Measurements from ENCODE around the gene LIMK2.

Gene LIMK2

GRCh38 chr22:31289344-31289743, 77.2 kb downstream of the LIMK2 start:
- Histone ChIP-seq H3K9me3 (no peaks in the 10 kb centered on the region; the same call in 1 of the 2 replicates), H3K4me1 (peaks cover 18% of the 10 kb centered on the region), H3K27me3 (ENCODE audit: low read depth) (no peaks in the 10 kb centered on the region), H3K36me3 (replicated peaks) (no peaks in the 10 kb centered on the region), H3K4me3 (no peak overlapping the region)
- in situ Hi-C loops (cut with MboI; ENCODE audit: low sequenced_read_pairs) = loop anchor here (25.0 kb wide), 1 partner anchor 98 kb away; the partner anchor contains the start of gene DRG1
- no peak for DNase-seq (ENCODE audit: low spot score in 2 of 2)

- no peaks in the 10 kb centered on the region for H3K36me3 ChIP-seq (replicated peaks)
- H3K9me3 ChIP-seq = no peaks in the 10 kb centered on the region; the same call in 1 of the 2 replicates
- H3K27me3 ChIP-seq (ENCODE audit: low read depth) = no peaks in the 10 kb centered on the region
- peak; percentile 87 to 94 for DNase-seq (ENCODE audit: low spot score in 2 of 2)
- in situ Hi-C loops (cut with MboI; ENCODE audit: low sequenced_read_pairs) = loop anchor here (25.0 kb wide), 1 partner anchor 97 kb away; the partner anchor contains the start of gene DRG1
- peak overlapping the region; percentile 39 for H3K4me3 ChIP-seq
- peaks cover 18% of the 10 kb centered on the region for H3K4me1 ChIP-seq
These were observed 78.7 kb downstream of the LIMK2 start for GRCh38 chr22:31290494-31291471.

- Histone ChIP-seq H3K9me3 (no peaks in the 10 kb centered on the region; the same call in 1 of the 2 replicates), H3K36me3 (replicated peaks) (no peaks in the 10 kb centered on the region), H3K27me3 (ENCODE audit: low read depth) (no peaks in the 10 kb centered on the region), H3K4me1 (peaks cover 18% of the 10 kb centered on the region), H3K4me3 (peak overlapping the region; percentile 18)
- in situ Hi-C loops (cut with MboI; ENCODE audit: low sequenced_read_pairs) = loop anchor here (25.0 kb wide), 1 partner anchor 96 kb away; the partner anchor contains the start of gene DRG1
- peak in 1 of 2 experiments; percentile 17 for DNase-seq (ENCODE audit: low spot score in 2 of 2)
These were observed 79.6 kb downstream of the LIMK2 start for GRCh38 chr22:31291481-31292235.

DNA sequence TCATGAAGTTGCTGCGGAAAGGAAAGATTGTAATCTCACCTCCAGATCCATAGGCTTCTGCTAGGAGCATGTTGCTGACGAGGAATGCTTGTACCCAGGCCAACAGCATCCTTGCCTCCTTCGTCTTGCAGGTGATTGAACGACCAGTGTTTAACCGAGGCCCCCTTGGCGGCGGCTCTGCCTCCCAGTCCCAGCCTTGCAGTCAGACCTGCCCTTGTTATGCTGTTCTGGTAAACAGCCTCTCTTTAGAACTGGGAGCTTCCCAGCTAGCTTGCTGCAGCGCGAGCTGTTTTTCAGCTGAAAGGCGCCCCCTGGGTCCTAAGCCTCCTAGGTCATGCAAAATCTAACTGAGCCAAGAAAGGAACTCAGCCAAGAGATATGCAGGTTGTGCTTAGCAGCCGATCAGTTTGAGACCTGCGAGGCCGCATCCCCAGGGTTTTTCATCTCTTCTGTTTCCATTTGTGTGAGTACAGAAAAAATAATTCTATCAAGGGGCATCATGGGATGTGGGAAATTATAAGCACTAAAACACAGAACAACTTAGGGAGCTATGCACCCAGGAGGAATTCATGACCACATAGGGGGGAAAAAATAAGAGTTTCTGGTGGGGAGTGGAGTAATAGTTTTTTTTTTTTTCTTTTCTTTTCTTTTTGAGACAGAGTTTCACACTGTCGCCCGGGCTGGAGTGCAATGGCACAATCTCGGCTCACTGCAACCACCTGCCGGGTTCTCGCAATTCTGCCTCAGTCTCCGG, 80.3 kb downstream of the LIMK2 start, which contains the start of gene PIK3IP1:
Gene PIK3IP1 (minus strand): TSS at position 253 of the 754 bp plus-strand sequence. CDS start 144 bp downstream, at position 109.
- Histone ChIP-seq H3K27me3 (ENCODE audit: low read depth) (no peaks in the 10 kb centered on the region), H3K36me3 (replicated peaks) (no peaks in the 10 kb centered on the region), H3K9me3 (no peaks in the 10 kb centered on the region; the same call in 1 of the 2 replicates), H3K4me3 (peak within 1 kb of the TSS; percentile 18), H3K4me1 (peaks cover 18% of the 10 kb centered on the region)
- in situ Hi-C loops (cut with MboI; ENCODE audit: low sequenced_read_pairs) = loop anchor here (25.0 kb wide), 1 partner anchor 95 kb away; the partner anchor contains the start of gene DRG1
- DNase-seq (ENCODE audit: low spot score in 2 of 2) = peak; percentile 89 to 91

- no peak for DNase-seq (ENCODE audit: low spot score in 2 of 2)
- Histone ChIP-seq H3K4me1 (peaks cover 12% of the 10 kb centered on the region), H3K9me3 (no peaks in the 10 kb centered on the region), H3K27me3 (ENCODE audit: low read depth) (0 out of 2 replicates have a peak, but pooled peaks cover 5% of the 10 kb centered on the region), H3K4me3 (no peak overlapping the region), H3K36me3 (replicated peaks) (no peaks in the 10 kb centered on the region)
- in situ Hi-C loops (cut with MboI; ENCODE audit: low sequenced_read_pairs) = loop anchor here (25.0 kb wide), 1 partner anchor 92 kb away; the partner anchor contains the start of gene DRG1
These were observed 83.3 kb downstream of the LIMK2 start for GRCh38 chr22:31295360-31295759.

GRCh38 chr22:31295831-31296657, 83.9 kb downstream of the LIMK2 start:
- DNase-seq (ENCODE audit: low spot score in 2 of 2) = no peak
- Histone ChIP-seq H3K4me3 (no peak overlapping the region), H3K9me3 (no peaks in the 10 kb centered on the region), H3K27me3 (ENCODE audit: low read depth) (0 out of 2 replicates have a peak, but pooled peaks cover 5% of the 10 kb centered on the region), H3K4me1 (peaks cover 9% of the 10 kb centered on the region), H3K36me3 (replicated peaks) (no peaks in the 10 kb centered on the region)
- in situ Hi-C loops (cut with MboI; ENCODE audit: low sequenced_read_pairs) = loop anchor here (25.0 kb wide), 1 partner anchor 91 kb away; the partner anchor contains the start of gene DRG1

DNA sequence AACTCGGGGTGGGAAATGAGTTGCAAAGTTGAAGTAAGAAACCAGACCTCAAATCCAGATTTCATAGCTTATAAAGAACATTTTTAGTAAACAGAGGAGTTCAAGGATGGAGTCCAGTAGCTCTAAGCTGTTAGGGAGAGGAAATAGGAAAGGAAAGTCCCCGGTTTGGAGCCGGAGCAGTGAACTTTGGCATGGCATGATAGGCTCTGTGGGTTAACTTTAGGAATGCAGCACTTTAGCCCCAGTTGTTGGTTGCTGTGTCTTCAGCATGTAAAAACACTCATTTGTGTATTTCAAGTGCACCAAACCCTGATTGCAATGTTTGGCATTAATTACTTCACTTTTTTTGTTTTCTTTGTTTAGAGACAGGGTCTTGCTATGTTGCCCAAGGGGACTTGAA, 88.8 kb downstream of the LIMK2 start:
- Histone ChIP-seq H3K4me1 (no peaks in the 10 kb centered on the region), H3K4me3 (no peak overlapping the region), H3K9me3 (no peaks in the 10 kb centered on the region), H3K27me3 (ENCODE audit: low read depth) (peaks cover 8% of the 10 kb centered on the region), H3K36me3 (replicated peaks) (no peaks in the 10 kb centered on the region)
- in situ Hi-C loops (cut with MboI; ENCODE audit: low sequenced_read_pairs) = no loop called here
- DNase-seq (ENCODE audit: low spot score in 2 of 2) = no peak

DNA sequence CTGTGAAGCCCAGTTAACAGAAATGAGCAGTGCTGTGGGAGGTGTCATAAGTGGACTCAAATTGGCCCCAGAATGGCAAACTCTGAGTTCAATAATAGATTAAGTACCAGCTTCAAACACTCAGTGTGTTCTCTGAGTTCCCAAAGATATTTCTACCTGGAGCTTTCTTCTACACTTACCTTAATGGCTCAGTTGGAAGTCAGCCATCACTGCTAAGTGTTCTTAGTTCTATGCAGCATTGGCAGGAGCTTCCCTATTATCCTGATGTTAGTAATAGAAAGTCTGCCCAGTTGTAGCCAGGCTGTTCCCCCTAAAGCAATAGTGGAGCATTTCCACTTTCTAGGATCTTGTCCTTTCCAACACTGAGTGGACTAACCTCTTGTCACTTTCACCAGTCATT, 89.9 kb downstream of the LIMK2 start:
- in situ Hi-C loops (cut with MboI; ENCODE audit: low sequenced_read_pairs) = no loop called here

GRCh38 chr22:31302537-31302936, 90.4 kb downstream of the LIMK2 start:
- no peaks in the 10 kb centered on the region for H3K4me1 ChIP-seq
- DNase-seq (ENCODE audit: low spot score in 2 of 2) = no peak
- no peaks in the 10 kb centered on the region for H3K9me3 ChIP-seq
- in situ Hi-C loops (cut with MboI; ENCODE audit: low sequenced_read_pairs) = no loop called here
- H3K4me3 ChIP-seq = no peak overlapping the region
- no peaks in the 10 kb centered on the region for H3K36me3 ChIP-seq (replicated peaks)
- H3K27me3 ChIP-seq (ENCODE audit: low read depth) = peaks cover 8% of the 10 kb centered on the region

More for the DNA sequence above, 89.9 kb downstream of the LIMK2 start:
- Histone ChIP-seq H3K9me3 (no peaks in the 10 kb centered on the region), H3K27me3 (ENCODE audit: low read depth) (peaks cover 8% of the 10 kb centered on the region), H3K4me3 (no peak overlapping the region), H3K36me3 (replicated peaks) (no peaks in the 10 kb centered on the region), H3K4me1 (no peaks in the 10 kb centered on the region)
- no peak for DNase-seq (ENCODE audit: low spot score in 2 of 2)

GRCh38 chr22:31305194-31305593, 93.1 kb downstream of the LIMK2 start:
- Histone ChIP-seq H3K36me3 (replicated peaks) (no peaks in the 10 kb centered on the region), H3K27me3 (ENCODE audit: low read depth) (peaks cover 4% of the 10 kb centered on the region), H3K4me1 (no peaks in the 10 kb centered on the region), H3K4me3 (no peak overlapping the region), H3K9me3 (no peaks in the 10 kb centered on the region)
- in situ Hi-C loops (cut with MboI; ENCODE audit: low sequenced_read_pairs) = no loop called here
- no peak for DNase-seq (ENCODE audit: low spot score in 2 of 2)

DNA sequence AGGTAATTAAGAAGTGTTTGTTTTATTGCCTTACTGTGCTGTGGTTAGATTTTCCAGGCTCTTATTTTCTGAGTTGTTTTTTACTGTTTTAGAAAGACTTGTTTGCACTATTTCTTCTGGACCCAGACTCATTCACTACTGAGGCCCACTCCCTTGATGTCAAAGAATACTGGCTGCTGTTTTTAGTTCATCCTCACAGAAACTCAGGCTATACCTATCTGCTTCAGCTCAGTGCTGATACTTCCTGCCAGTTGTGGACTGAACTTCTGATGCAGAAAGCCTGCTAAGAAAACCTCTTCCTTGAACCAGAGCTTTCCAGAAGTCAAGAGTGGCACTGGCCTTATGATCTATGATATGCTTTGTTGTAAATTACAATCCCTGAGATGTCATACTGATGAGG, 96.1 kb downstream of the LIMK2 start:
- no peaks in the 10 kb centered on the region; the same call in 1 of the 2 replicates for H3K4me1 ChIP-seq
- H3K36me3 ChIP-seq (replicated peaks) = no peaks in the 10 kb centered on the region
- in situ Hi-C loops (cut with MboI; ENCODE audit: low sequenced_read_pairs) = no loop called here
- DNase-seq (ENCODE audit: low spot score in 2 of 2) = no peak
- no peak overlapping the region for H3K4me3 ChIP-seq
- H3K9me3 ChIP-seq = no peaks in the 10 kb centered on the region
- no peaks in the 10 kb centered on the region for H3K27me3 ChIP-seq (ENCODE audit: low read depth)
